ENCODE measurements around the gene MIER2. TPM values are rescaled to one million over a fixed set of nuclear protein-coding genes. Genes with fewer than 3 reads are reported as not detected.

Gene MIER2
- polyA plus RNA-seq, 1 of the 3 experiments (the other 2 are of a cell fraction), result 15.9 TPM

GRCh38 chr19:338421-338820 lies 6.2 kb downstream of the MIER2 start:
- no peak for TF ChIP-seq NRF1 (IDR thresholded peaks at IDR 0.05; ENCODE audit: low read depth, low read length)
- no peak for TF ChIP-seq REST (IDR thresholded peaks at IDR 0.05; ENCODE audit: low read depth, low read length)
- TF ChIP-seq USF1 (IDR thresholded peaks at IDR 0.05; ENCODE audit: borderline replicate concordance, low read depth), result no peak
- TF ChIP-seq TCF12 (IDR thresholded peaks at IDR 0.05), result no peak
- TF ChIP-seq ZBTB33 (IDR thresholded peaks at IDR 0.05; ENCODE audit: borderline replicate concordance, low read depth), result no peak
- no peaks in the 10 kb centered on the region for H3F3A ChIP-seq (replicated peaks; ENCODE audit: insufficient read depth)
- H3K4me2 ChIP-seq, result no peak overlapping the region
- WGBS (ENCODE audit: low lambda C conversion rate), result 96% methylated on average over 5 of the region's 5 CpGs
- H3K9me2 ChIP-seq, result no peaks in the 10 kb centered on the region
- peaks cover 80% of the 10 kb centered on the region for H4K20me1 ChIP-seq (ENCODE audit: insufficient read depth)
- no peaks in the 10 kb centered on the region for H3K27me3 ChIP-seq (ENCODE audit: insufficient read depth)
- peaks cover 9 to 11% of the 10 kb centered on the region in 2 experiments for H3K36me3 ChIP-seq (replicated peaks in 1 of 2; ENCODE audit: control insufficient read depth in 1 of 2, insufficient read depth in 2 of 2, low read length in 1 of 2)
- H3K79me2 ChIP-seq (ENCODE audit: insufficient read depth), result peaks cover 94% of the 10 kb centered on the region
- no peak overlapping the region for H3K4me3 ChIP-seq (ENCODE audit: low read depth in 2 of 2, low read length in 1 of 2)
- no peak overlapping the region for H2AFZ ChIP-seq (ENCODE audit: low read depth)
- ChIA-PET POLR2A (no interaction called here), CTCF (no interaction called here)
- DNase-seq, result no peak
- H3K27ac ChIP-seq (ENCODE audit: low read depth in 2 of 2, low read length in 1 of 2), result no peak overlapping the region
- H3K9ac ChIP-seq, result no peak overlapping the region
- peaks cover 18 to 26% of the 10 kb centered on the region in 2 experiments for H3K4me1 ChIP-seq (ENCODE audit: control insufficient read depth in 1 of 2, insufficient read depth in 2 of 2, low read depth in 1 of 2, low read length in 1 of 2)
- no peaks in the 10 kb centered on the region for H3K9me3 ChIP-seq

- WGBS (ENCODE audit: low lambda C conversion rate), result 91% methylated on average over 12 of the region's 20 CpGs
- no peak overlapping the region for H3K4me3 ChIP-seq (ENCODE audit: low read depth in 2 of 2, low read length in 1 of 2)
- TF ChIP-seq JUND (IDR thresholded peaks at IDR 0.05) (no peak), IRF3 (IDR thresholded peaks at IDR 0.05; ENCODE audit: low read depth, low read length) (no peak), MAX (IDR thresholded peaks at IDR 0.05; ENCODE audit: low read depth) (no peak), RXRA (IDR thresholded peaks at IDR 0.05; ENCODE audit: borderline replicate concordance, low read depth) (no peak), SMC3 (IDR thresholded peaks at IDR 0.05; ENCODE audit: low read depth, low read length) (no peak), YY1 (IDR thresholded peaks at IDR 0.05; ENCODE audit: low read depth) (no peak), EZH2phosphoT487 (IDR thresholded peaks at IDR 0.05; ENCODE audit: borderline replicate concordance, low read depth) (no peak), EP300 (IDR thresholded peaks at IDR 0.05; ENCODE audit: borderline replicate concordance in 1 of 2, low read depth in 1 of 2, low read length in 1 of 2) (no peak)
- H3K79me2 ChIP-seq (ENCODE audit: insufficient read depth), result peaks cover 82% of the 10 kb centered on the region
- ChIA-PET CTCF (interaction anchor here (1.3 kb wide), 1 partner anchor 171 kb away, joined by 3 read pairs; no protein-coding TSS in a partner anchor), POLR2A (no interaction called here)
- no peaks in the 10 kb centered on the region for H3K27me3 ChIP-seq (ENCODE audit: insufficient read depth)
- H4K20me1 ChIP-seq (ENCODE audit: insufficient read depth), result peaks cover 57% of the 10 kb centered on the region
- no peak overlapping the region for H3K27ac ChIP-seq (ENCODE audit: low read depth in 2 of 2, low read length in 1 of 2)
- H2AFZ ChIP-seq (ENCODE audit: low read depth), result no peak overlapping the region
- H3K4me1 ChIP-seq (ENCODE audit: control insufficient read depth in 1 of 2, insufficient read depth in 2 of 2, low read depth in 1 of 2, low read length in 1 of 2), result peaks cover 0 to 6% of the 10 kb centered on the region in 2 experiments; a peak in 1 of 4 replicates
- H3K9me2 ChIP-seq, result no peaks in the 10 kb centered on the region
- DNase-seq, result no peak
- no peaks in the 10 kb centered on the region for H3K9me3 ChIP-seq
- no peaks in the 10 kb centered on the region for H3F3A ChIP-seq (replicated peaks; ENCODE audit: insufficient read depth)
- H3K9ac ChIP-seq, result no peak overlapping the region
- peaks cover 9 to 11% of the 10 kb centered on the region in 2 experiments for H3K36me3 ChIP-seq (replicated peaks in 1 of 2; ENCODE audit: control insufficient read depth in 1 of 2, insufficient read depth in 2 of 2, low read length in 1 of 2)
- H3K4me2 ChIP-seq, result no peak overlapping the region
Measured at GRCh38 chr19:336067-336614, 8.5 kb downstream of the MIER2 start.
